Kidney (tissue), 14 donors: Measurements from ENCODE around the gene MORN3. TPM values are rescaled to one million over a fixed set of nuclear protein-coding genes. Genes with fewer than 3 reads are reported as not detected.

Source experiments
- DNase-seq, 5 donors: peaks; one replicate each; pipeline ENCODE4 v3.0.0-alpha.2; 2013 to 2020
- FAIRE-seq: peaks from 2 replicates; lab custom pipeline; 2012; peaks lifted over from hg19 to GRCh38; lab: Jason Lieb, UNC
- H3K27ac ChIP-seq, 2 donors: one replicate each; pipeline ENCODE4 v1.7.0; 2013; ENCODE audit warnings: low read depth in 2 of 2, low read length in 2 of 2, inconsistent platforms in 1 of 2
- H3K27me3 ChIP-seq: one replicate; pipeline ENCODE4 v1.7.1; 2013; ENCODE audit warnings: low read length, inconsistent platforms; ENCODE audit not compliant: control insufficient read depth, insufficient read depth
- H3K36me3 ChIP-seq, 3 donors: one replicate each; pipeline versions ENCODE4 v1.7.0 to v1.7.1; 2013; ENCODE audit warnings: low read length in 3 of 3, control low read depth in 1 of 3, inconsistent platforms in 1 of 3; ENCODE audit not compliant: insufficient read depth in 3 of 3, control insufficient read depth in 2 of 3
- H3K4me1 ChIP-seq, 3 donors: one replicate each; pipeline versions ENCODE4 v1.7.0 to v1.7.1; 2013; ENCODE audit warnings: low read length in 3 of 3, inconsistent platforms in 1 of 3, low read depth in 1 of 3; ENCODE audit not compliant: control insufficient read depth in 2 of 3, insufficient read depth in 2 of 3
- H3K4me3 ChIP-seq, 3 donors: one replicate each; pipeline versions ENCODE4 v1.7.0 to v1.8.1; 2013; ENCODE audit warnings: low read length in 3 of 3, control low read depth in 1 of 3, inconsistent platforms in 1 of 3
- H3K9ac ChIP-seq, 3 donors: one replicate each; pipeline versions ENCODE4 v1.7.0 to v1.7.1; 2013; ENCODE audit warnings: low read length in 3 of 3, control low read depth in 1 of 3, inconsistent platforms in 1 of 3
- H3K9me3 ChIP-seq, 3 donors: one replicate each; pipeline versions ENCODE4 v1.7.0 to v1.7.1; 2013; ENCODE audit warnings: low read length in 3 of 3, control low read depth in 1 of 3, inconsistent platforms in 1 of 3; ENCODE audit not compliant: control insufficient read depth in 2 of 3, insufficient read depth in 1 of 3
- intact Hi-C: fragments of 100-400 bp; cut with DNase I; formaldehyde crosslinking; loops from one replicate; pipeline ENCODE4 v1.11.1; 2022
- polyA plus RNA-seq: library from polyadenylated mRNA; stranded (reverse); fragments of 350-450 nt; fragmentation: Illumina TruSeq; extraction: RNeasy Lipid Tissue Mini Kit (QIAGEN cat#74804); gene quantifications from one replicate; pipeline ENCODE4 v1.2.3, GENCODE V29; 2014; ENCODE audit warnings: low read depth, low replicate concordance; ENCODE audit not compliant: insufficient read depth
- total RNA-seq: library from RNA; stranded (reverse); fragmentation: NEBNext Ultra II Directional; extraction: Animal tissue kit (Norgen Biotek cat#: 25700); gene quantifications from one replicate; pipeline ENCODE4 v1.2.1, GENCODE V29; 2021
- TF ChIP-seq, protein P1 (sequence below): IDR thresholded peaks from 3 replicates; pipeline ENCODE4 v1.5.1; 2012; ENCODE audit warnings: mild to moderate bottlenecking, moderate library complexity, borderline replicate concordance; ENCODE audit not compliant: insufficient read depth; ENCODE audit errors: extremely low read depth
- donor health status: control.
- donor health status: control.
- donor health status: control.
- donor health status: control.
- donor health status: control.
- donor health status: DM: yes; HTN: yes; CAD: no.
- donor health status: Normal renal cell carcinoma (clear cell type).

MORN3 gene
- total and polyA plus RNA-seq, 2 donors from 2014 or later: 1.5 to 1.9 TPM

DNA sequence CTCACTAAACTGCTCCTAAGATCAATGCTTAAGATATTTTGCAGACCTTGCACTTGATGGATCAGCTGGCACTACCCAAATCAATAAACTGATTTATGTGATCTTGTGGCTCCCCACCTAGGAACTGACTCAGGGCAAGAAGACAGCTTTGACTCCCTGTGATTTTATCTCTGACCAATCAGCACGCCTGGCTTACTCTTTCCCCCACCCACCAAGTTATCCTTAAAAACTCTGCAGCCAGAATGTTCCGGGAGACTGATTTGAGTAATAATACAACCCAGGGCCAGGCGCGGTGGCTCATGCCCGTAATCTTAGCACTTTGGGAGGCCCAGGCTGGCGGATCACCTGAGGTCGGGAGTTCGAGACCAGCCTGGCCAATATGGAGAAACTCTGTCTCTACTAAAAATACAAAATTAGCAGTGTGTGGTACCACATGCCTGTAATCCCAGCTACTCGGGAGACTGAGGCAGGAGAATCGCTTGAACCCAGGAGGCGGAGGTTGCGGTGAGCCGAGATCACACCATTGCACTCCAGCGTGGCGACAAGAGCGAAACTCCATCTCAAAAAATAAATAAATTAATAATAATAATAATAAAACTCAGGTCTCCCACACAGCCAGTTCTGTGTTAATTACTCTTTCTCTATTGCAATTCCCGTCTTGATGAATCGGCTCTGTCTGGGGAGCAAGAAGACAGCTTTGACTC, 12.0 kb downstream of the MORN3 start:
- intact Hi-C loops: no loop called here
- no peak overlapping the region for H3K27ac ChIP-seq
- H3K9ac ChIP-seq: no peak overlapping the region
- H3K36me3 ChIP-seq: no peaks in the 10 kb centered on the region
- no peaks in the 10 kb centered on the region for H3K9me3 ChIP-seq
- DNase-seq (no peak), FAIRE-seq (no peak)
- H3K27me3 ChIP-seq: no peaks in the 10 kb centered on the region
- no peak overlapping the region for H3K4me3 ChIP-seq
- TF ChIP-seq, protein P1, sequence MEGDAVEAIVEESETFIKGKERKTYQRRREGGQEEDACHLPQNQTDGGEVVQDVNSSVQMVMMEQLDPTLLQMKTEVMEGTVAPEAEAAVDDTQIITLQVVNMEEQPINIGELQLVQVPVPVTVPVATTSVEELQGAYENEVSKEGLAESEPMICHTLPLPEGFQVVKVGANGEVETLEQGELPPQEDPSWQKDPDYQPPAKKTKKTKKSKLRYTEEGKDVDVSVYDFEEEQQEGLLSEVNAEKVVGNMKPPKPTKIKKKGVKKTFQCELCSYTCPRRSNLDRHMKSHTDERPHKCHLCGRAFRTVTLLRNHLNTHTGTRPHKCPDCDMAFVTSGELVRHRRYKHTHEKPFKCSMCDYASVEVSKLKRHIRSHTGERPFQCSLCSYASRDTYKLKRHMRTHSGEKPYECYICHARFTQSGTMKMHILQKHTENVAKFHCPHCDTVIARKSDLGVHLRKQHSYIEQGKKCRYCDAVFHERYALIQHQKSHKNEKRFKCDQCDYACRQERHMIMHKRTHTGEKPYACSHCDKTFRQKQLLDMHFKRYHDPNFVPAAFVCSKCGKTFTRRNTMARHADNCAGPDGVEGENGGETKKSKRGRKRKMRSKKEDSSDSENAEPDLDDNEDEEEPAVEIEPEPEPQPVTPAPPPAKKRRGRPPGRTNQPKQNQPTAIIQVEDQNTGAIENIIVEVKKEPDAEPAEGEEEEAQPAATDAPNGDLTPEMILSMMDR: no peak
- no peaks in the 10 kb centered on the region for H3K4me1 ChIP-seq

DNA sequence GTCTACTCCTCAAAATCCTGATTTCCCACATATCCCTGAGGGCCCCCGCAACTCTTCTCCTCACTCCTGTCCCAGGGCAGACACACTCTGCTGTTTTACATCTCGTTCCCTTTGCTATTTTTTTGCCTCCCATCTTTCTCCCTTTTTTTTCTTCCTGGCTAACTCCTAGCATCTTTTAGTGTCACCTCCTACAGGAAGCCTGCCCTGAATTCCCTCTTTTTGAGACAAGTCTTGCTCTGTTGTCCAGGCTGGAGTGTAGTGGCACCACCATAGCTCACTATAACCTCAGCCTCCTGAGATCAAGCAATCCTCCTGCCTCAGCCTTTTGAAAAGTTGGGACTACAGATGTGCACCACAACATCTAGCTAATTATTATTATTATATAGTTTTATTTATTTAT, 13.3 kb downstream of the MORN3 start:
- Histone ChIP-seq H3K27ac (no peak overlapping the region), H3K27me3 (no peaks in the 10 kb centered on the region), H3K9ac (no peak overlapping the region), H3K36me3 (no peaks in the 10 kb centered on the region), H3K9me3 (no peaks in the 10 kb centered on the region), H3K4me3 (no peak overlapping the region), H3K4me1 (no peaks in the 10 kb centered on the region)
- TF ChIP-seq, protein P1: no peak
- DNase-seq: no peak
- no peak for FAIRE-seq
- intact Hi-C loops: no loop called here

DNA sequence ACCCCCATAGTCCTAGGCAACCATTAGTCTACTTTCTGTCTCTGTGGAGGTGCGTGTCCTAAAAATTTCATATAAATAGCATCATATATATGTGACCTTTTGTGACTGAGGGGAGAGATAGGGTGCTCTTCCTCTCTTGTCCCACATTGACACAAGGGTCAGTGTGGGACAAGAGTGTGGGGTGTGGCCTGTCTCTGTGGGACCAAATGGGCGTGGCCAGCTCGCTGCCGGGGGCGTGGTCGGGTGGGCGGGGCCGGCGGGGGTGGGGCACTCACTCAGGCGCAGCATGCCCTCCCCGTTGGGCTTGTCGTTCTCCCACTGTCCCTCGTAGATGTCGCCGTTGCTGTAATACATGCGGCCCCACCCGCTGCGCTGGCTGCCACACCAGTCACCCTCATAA, 15.5 kb downstream of the MORN3 start:
- H3K36me3 ChIP-seq: no peaks in the 10 kb centered on the region
- intact Hi-C loops: no loop called here
- FAIRE-seq: no peak
- no peak overlapping the region for H3K9ac ChIP-seq
- no peak overlapping the region for H3K4me3 ChIP-seq
- TF ChIP-seq, protein P1: no peak
- no peaks in the 10 kb centered on the region for H3K9me3 ChIP-seq
- no peaks in the 10 kb centered on the region for H3K27me3 ChIP-seq
- no peak for DNase-seq
- no peaks in the 10 kb centered on the region for H3K4me1 ChIP-seq
- no peak overlapping the region for H3K27ac ChIP-seq
